ENCODE data around the gene CDC37L1. TPM values are rescaled to one million over a fixed set of nuclear protein-coding genes. Genes with fewer than 3 reads are reported as not detected.

CDC37L1 gene
- total and polyA plus RNA-seq, 2 experiments from 2014 or later = 26.9 to 29.6 TPM

GRCh38 chr9:4748612-4749011 lies 69.2 kb downstream of the CDC37L1 start:
- H3K27ac Mint-ChIP-seq = no peak overlapping the region
- H3K36me3 Mint-ChIP-seq (ENCODE audit: low read depth) = 0 out of 3 replicates have a peak, but pooled peaks cover 2% of the 10 kb centered on the region
- no peaks in the 10 kb centered on the region for H3K9me3 Mint-ChIP-seq
- no peak overlapping the region for H2AFZ ChIP-seq
- TF ChIP-seq JUNB (IDR thresholded peaks at IDR 0.05; ENCODE audit: unreplicated experiment) (no peak), EZH2 (IDR thresholded peaks at IDR 0.05; ENCODE audit: low read depth, unreplicated experiment) (no peak), ZNF462 (CRISPR knock-in tag; IDR thresholded peaks at IDR 0.05) (no peak), STAT1 (IDR thresholded peaks at IDR 0.05; ENCODE audit: unreplicated experiment) (no peak), CREB1 (CRISPR knock-in tag; IDR thresholded peaks at IDR 0.05; ENCODE audit: low read depth) (no peak), NANOG (IDR thresholded peaks at IDR 0.05; ENCODE audit: borderline replicate concordance) (no peak), CTCF (conservative IDR thresholded peaks at IDR 0.05; ENCODE audit: low read depth in 2 of 2) (no peak), EZH2phosphoT487 (IDR thresholded peaks at IDR 0.05; ENCODE audit: unreplicated experiment) (no peak), ETS1 (IDR thresholded peaks at IDR 0.05) (no peak), POLR2AphosphoS5 (IDR thresholded peaks at IDR 0.05; ENCODE audit: low read depth) (no peak), ZNF331 (CRISPR knock-in tag; IDR thresholded peaks at IDR 0.05; ENCODE audit: low read depth) (no peak), ZNF114 (CRISPR knock-in tag; IDR thresholded peaks at IDR 0.05) (no peak), REST (IDR thresholded peaks at IDR 0.05; ENCODE audit: unreplicated experiment) (no peak)
- ATAC-seq = no peak
- no peak overlapping the region for H3K27ac ChIP-seq (ENCODE audit: low read depth)
- H3K36me3 ChIP-seq (ENCODE audit: insufficient read depth) = no peaks in the 10 kb centered on the region
- no peaks in the 10 kb centered on the region for H3F3A ChIP-seq (replicated peaks; ENCODE audit: low read depth)
- H3K27me3 ChIP-seq (ENCODE audit: insufficient read depth) = no peaks in the 10 kb centered on the region
- no peaks in the 10 kb centered on the region for H4K20me1 ChIP-seq (replicated peaks; ENCODE audit: insufficient read depth)
- no peak overlapping the region for H3K4me2 ChIP-seq
- no peak for DNase-seq (ENCODE audit: low spot score)
- no peaks in the 10 kb centered on the region for H3K79me2 ChIP-seq (replicated peaks; ENCODE audit: insufficient read depth)
- H3K4me3 ChIP-seq = no peak overlapping the region
- H3K27me3 Mint-ChIP-seq (ENCODE audit: insufficient read depth, low read depth, poor library complexity) = no peaks in the 10 kb centered on the region
- peaks cover 5% of the 10 kb centered on the region for H3K4me1 ChIP-seq (ENCODE audit: insufficient read depth)
- H3K4me3 Mint-ChIP-seq = no peak overlapping the region
- peaks cover 2% of the 10 kb centered on the region for H3K4me1 Mint-ChIP-seq
- no peaks in the 10 kb centered on the region for H3K9me2 ChIP-seq (ENCODE audit: insufficient read depth)
